GM18951 (cell line): ENCODE results near the gene CMIP.

ENCODE experiments used
- POLR2A ChIP-seq: IDR thresholded peaks from 4 replicates; pipeline ENCODE4 v1.6.1; 2011; ENCODE audit warnings: mild to moderate bottlenecking; ENCODE audit not compliant: insufficient read length, insufficient read depth; ENCODE audit errors: extremely low read depth
- in situ Hi-C: fragments of 300-500 bp; cut with MboI; formaldehyde crosslinking; loops from one replicate; pipeline ENCODE4 v1.12.0; 2022; ENCODE audit warnings: low sequenced_read_pairs, mixed read lengths, inconsistent platforms; ENCODE audit not compliant: unreplicated experiment

CMIP gene

GRCh38 chr16:81446907-81447268, 2.3 kb downstream of the CMIP start:
- TF ChIP-seq POLR2A, result no peak
- in situ Hi-C loops, result no loop called here

GRCh38 chr16:81447383-81448101, 2.9 kb downstream of the CMIP start:
- in situ Hi-C loops, result no loop called here
- no peak for TF ChIP-seq POLR2A

DNA sequence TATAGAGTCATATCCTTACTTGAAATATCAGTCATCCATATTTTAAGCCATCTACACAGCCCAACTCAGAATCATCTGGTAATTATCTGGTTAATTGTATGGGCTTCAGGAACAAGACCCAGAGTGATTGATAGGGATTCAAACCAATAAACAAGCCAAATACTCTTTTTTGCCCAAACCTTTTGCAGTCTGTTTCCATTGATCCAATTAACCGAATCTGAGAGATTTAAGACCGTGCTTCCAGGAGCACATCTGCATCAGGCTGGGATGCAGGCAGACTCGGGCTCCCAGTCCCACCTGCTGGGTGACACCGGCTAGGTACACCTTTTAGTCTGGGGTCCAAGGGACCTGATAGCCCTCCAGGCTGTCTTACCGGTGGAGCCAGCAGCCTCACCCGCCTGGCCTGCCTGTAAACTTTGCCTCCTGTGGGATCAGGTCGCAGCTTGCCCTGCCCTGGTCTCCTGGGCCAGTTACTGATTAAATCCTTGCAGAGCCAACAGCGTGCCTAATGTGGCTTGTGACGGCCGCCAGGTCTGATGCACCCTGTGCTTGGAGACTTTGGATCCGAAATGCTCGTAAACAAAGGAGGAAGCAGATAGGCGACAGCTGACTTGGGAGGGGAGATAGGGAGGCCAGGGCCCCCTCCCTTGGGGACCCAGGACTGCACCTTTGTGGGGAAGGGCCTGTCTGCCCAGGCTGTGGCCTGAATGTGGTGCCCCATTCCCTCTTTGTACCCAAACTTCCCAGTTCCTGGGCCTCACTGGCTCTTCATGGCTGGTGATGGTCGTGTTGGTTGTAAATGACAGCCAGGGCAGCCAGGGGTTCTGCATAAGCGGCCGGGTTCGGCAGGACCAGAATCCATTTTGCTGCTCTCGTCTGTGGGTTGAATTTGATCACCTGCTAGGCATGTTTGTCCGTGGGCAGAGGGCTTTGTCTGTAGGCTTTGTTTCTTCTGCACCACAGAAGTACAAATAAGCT, 3.8 kb downstream of the CMIP start:
- TF ChIP-seq POLR2A, result no peak
- in situ Hi-C loops, result no loop called here

- TF ChIP-seq POLR2A, result no peak
- in situ Hi-C loops, result no loop called here
Observed at GRCh38 chr16:81449241-81449640, 4.6 kb downstream of the CMIP start.

DNA sequence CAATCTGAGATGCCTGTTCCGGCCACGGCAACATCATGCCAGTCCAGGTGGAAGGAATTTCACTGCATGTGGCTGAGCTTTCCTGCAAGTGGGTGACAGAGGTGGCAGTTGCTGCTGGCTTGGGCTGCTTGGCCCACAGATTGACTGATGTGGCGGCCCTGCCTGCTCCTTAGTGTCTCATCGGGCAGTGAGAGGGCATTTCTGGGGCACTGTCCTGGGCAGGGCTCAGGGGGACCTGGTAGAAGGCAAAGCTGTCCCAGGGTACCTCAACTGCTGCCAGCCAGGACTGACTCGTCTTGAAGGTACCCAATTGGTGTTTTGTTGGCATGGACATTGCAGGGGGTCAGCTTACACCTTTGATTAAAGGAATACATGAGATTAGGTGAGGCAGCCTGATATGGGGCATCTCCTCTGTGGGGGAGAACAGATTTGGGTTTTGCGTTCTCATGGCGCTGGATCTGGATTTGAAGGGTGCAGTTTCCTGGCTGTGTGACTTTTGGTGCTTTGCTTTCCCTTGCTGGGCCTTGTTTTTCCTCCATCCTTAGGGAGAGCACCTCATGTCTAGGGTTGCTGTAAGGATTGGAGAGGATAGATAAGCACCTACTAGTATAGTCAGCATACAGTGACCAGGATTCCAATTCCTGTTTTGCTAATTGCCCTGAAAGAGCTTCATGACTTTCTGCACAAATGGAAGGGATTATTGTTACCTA, 5.4 kb downstream of the CMIP start:
- in situ Hi-C loops, result no loop called here
- TF ChIP-seq POLR2A, result no peak

DNA sequence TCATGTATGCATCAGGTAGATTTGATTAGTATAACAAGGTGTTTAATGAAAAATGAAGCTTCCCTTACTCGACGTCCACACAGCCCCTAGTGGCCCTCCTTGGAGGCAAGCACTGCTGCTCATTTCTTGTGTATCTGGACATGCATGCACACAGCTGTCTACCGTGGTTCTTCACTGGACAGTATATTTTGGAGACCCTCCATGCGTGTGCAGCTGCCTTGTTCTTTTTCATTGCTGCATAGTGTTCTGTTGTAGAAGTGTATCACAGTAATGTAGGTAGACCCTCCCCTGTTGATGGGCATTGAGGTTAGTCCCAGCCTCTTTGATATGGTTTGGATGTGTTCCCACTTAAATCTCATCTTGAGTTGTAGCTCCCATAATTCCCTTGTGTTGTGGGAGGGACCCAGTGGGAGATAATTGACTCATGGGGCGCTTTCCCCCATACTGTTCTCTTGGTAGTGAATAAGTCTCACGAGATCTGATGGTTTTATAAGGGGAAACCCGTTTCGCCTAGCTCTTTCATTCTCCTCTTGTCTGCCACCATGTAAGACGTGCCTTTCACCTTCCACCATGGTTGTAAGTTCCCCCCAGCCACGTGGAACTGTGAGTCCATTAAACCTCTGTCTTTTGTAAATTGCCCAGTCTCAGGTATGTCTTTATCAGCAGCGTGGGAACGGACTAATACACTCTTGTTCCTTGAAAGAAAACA, 6.3 kb downstream of the CMIP start:
- in situ Hi-C loops, result no loop called here
- no peak for TF ChIP-seq POLR2A

DNA sequence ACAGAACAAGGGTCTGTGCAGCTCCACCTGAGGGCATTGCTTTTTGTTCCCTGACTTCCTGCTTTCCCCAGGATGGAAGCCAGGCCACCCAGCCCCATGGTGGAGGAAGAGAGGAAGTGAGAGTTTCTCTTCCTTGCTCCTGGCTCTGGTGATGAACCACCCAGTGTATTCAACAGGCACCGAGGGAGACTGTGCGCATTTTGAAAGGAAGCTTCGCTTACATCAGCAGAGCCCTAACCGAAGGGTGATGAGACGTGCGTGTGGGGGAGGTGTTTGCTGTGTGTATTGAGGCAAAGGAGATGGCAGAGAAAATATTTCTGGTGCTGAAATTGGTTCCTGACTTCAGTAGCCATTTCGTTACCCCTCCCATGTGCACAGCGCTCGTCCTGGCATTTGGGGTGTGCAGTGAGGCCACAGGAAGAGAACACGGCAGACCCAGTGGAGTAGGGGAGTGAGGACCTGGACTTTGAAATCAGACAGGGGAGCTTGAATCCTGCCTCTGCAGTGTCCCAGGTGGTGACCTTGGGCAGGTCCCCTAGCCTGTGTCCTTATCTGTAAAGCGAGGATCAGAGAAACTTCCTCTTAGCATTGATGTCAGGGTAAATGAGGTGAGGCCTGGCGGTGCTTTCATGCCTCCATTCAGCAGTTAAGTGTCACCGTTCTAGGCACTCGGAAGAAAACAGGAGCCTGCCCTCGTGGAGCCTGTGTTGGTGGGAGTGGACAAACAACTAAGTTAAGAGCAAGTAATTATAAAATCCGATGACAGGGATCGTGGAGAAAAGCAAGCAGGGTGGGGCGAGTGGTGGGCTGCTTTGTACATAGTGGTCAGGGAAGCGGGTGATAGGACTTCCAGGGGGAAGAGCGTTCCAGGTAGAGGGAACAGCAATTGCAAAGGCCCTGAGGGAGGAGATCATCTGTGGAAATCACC, 7.4 kb downstream of the CMIP start:
- no peak for TF ChIP-seq POLR2A
- in situ Hi-C loops, result no loop called here

- in situ Hi-C loops, result no loop called here
- no peak for TF ChIP-seq POLR2A
Observed at GRCh38 chr16:81453091-81453728, 8.6 kb downstream of the CMIP start.

DNA sequence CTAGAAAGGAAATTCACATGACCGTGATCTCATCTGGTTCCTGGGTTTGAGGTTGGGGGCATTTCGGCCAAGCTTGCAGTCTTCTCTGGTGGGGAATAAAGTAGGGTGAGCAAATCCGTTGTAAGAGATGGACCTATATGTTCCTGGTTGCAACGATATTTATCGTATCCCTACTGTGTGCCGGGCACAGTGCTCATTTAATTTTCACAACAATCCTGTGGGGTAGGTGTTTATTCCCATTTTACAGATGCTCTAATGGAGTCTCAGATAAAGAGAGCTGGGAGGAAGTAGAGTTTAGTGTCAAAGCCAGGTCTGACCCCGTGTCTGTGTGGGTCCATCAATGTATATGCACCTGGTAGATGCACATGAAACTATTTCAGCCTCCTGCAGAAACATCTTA, 9.4 kb downstream of the CMIP start:
- in situ Hi-C loops, result no loop called here
- no peak for TF ChIP-seq POLR2A

DNA sequence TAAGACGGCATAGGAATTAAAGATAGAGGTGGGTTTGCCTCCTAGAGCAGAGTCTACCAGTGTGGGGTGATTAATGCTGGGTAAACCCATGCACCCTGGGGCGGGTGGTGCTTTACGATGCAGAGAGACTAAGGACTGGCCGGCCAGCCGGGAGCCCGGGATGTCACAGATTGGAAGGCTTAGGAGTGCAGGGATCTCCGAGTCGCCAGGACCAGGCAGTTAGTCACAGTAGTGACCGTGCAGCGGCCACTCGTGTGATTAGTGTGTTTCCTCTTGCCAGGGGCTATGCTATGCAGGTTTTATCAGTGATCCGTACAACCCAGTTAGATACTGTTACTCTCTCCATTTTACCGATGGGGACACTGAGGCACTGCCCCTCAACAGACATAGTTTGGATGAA, 10.4 kb downstream of the CMIP start:
- in situ Hi-C loops, result no loop called here
- TF ChIP-seq POLR2A, result no peak

DNA sequence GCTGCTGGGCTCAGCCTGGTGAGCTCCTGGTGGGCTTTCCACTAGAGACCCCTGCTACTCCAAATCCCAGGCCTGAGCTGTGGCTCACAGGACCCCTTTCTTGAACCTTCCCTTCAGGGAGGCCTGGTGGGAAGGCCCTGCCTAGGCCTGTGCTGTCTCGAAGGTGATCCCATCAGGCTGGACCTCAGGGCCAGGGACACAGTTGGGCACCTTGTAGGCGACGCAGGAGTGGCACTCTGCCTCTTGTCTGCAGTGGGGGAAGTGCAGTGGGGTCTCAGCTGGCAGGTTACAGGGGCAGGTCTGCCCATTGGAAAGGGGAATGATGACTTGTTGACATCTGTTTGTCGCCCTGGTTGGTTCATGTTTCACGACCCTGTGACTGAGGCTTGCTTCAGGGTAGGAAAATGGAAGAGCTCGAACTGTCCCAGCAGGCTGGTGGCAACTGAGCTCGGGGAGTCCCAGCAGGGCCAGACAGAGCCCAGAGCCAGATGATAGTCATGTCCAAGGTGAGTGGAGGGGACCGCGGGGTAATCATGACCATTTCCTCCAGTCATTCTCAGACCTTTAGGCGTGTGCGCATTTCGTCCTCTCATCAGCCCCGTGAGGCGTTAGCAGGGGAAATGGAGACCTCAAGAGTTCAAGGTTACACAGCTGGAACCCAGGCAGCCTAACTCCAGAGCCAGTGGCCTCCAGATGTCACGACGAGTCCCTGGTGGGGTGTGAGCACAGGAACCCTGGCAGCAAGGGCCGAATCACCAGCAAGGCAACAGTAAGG, 11.3 kb downstream of the CMIP start:
- no peak for TF ChIP-seq POLR2A
- in situ Hi-C loops, result no loop called here
